Measurements from ENCODE around the gene ATP13A2.
"Not testable (repeated sequence)": the region's sequence is repeated elsewhere in the genome, so short reads cannot be mapped to it uniquely, and the experiment has no call there.

Gene ATP13A2

GRCh38 chr1:16956775-16957174 lies 55.0 kb downstream of the ATP13A2 start:
- FAIRE-seq: no peak

GRCh38 chr1:16955186-16955585 lies 56.5 kb downstream of the ATP13A2 start:
- no peak for FAIRE-seq

DNA sequence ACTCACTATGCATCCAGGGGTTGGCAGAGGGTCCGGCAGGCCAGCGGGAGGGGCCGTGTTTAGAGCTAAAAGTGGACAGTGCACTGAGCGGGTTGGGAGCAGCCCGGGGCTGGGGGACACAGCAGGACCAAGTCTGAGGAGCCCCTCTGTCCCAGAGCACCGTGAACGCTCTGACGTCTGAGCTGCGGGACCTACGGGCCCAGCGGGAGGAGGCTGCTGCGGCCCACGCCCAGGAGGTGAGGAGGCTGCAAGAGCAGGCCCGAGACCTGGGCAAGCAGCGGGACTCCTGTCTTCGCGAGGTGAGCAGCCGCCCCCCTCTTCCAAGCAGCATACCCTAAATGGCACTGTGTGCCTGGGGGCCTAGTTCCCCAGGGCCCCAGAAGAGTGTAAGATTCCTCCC lies 57.1 kb downstream of the ATP13A2 start:
- no peak for FAIRE-seq

GRCh38 chr1:16952376-16952775 lies 59.4 kb downstream of the ATP13A2 start:
- not testable (repeated sequence) for FAIRE-seq

DNA sequence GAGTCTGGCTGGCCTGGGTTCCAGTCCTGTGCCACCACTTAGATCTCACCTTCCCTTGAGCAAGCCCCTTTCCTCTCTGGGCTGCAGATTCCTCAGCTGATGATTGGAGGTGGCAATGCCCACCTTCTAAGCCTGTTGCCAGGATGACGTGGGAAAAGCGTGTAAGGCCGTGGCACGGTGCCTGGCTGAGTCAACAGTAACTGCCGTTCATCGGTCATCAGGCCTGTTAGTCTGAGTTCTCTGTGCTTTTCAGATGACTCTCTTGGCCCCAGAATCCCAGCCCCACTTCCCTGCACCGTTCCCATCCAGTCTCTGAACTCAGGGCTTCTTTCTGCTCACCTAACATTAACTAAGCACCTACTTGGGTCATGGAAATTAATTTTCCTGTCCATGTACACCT lies 62.7 kb downstream of the ATP13A2 start:
- FAIRE-seq: not testable (repeated sequence)

- FAIRE-seq: not testable (repeated sequence)
Observed at GRCh38 chr1:16948282-16948891, 63.3 kb downstream of the ATP13A2 start.

DNA sequence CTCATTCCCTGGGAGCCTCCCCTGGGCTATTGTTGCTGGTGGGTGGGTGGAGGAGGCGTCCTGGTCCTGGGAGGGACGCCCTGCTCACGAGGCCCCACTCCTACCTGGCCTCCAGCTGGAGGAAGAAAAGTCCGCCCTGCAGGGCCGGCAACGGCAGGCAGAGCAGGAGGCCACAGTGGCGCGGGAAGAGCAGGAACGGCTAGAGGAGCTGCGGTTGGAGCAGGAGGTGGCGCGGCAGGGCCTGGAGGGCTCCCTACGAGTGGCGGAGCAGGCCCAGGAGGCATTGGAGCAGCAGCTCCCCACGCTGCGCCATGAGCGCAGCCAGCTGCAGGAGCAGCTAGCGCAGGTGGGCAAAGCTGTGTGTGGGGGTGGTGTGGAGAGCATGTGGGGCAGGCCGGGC lies 65.1 kb downstream of the ATP13A2 start:
- no peak for FAIRE-seq

- not testable (repeated sequence) for FAIRE-seq
Observed at GRCh38 chr1:16946185-16946584, 65.5 kb downstream of the ATP13A2 start.

DNA sequence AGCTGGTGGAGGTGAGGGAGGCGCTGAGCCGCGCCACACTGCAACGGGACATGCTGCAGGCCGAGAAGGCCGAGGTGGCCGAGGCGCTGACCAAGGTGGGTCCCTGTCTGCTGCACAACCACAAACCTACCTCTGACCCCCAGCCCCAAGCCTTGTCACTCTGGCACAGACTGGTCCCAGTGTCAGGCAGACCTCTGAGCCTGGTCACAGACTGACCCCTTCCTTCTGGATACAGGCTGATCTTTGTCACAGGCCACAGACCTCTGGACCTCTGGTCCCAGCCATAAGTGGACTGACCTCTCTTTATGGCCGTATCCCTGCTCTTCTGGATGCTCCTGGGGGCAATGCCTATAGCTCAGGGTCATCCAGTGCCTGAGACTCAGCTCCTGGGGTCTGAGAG lies 66.2 kb downstream of the ATP13A2 start:
- FAIRE-seq: not testable (repeated sequence)

DNA sequence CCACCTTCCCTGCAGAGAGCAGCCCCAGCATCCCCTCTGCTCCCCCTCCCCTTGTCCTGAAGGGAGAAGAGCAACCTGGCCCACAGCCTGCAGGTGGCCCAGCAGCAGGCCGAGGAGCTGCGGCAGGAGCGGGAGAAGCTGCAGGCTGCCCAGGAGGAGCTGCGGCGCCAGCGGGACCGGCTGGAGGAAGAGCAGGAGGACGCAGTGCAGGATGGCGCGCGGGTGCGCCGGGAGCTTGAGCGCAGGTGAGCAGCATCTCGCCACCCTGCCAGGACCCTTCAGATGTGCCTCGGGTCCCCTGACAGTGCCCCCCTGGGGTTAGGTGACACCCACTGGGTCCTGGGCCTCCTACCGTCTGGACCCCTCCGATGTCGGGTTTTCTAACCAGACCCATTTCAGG lies 67.7 kb downstream of the ATP13A2 start:
- no peak for FAIRE-seq

GRCh38 chr1:16939386-16940180 lies 72.1 kb downstream of the ATP13A2 start:
- FAIRE-seq: not testable (repeated sequence)

DNA sequence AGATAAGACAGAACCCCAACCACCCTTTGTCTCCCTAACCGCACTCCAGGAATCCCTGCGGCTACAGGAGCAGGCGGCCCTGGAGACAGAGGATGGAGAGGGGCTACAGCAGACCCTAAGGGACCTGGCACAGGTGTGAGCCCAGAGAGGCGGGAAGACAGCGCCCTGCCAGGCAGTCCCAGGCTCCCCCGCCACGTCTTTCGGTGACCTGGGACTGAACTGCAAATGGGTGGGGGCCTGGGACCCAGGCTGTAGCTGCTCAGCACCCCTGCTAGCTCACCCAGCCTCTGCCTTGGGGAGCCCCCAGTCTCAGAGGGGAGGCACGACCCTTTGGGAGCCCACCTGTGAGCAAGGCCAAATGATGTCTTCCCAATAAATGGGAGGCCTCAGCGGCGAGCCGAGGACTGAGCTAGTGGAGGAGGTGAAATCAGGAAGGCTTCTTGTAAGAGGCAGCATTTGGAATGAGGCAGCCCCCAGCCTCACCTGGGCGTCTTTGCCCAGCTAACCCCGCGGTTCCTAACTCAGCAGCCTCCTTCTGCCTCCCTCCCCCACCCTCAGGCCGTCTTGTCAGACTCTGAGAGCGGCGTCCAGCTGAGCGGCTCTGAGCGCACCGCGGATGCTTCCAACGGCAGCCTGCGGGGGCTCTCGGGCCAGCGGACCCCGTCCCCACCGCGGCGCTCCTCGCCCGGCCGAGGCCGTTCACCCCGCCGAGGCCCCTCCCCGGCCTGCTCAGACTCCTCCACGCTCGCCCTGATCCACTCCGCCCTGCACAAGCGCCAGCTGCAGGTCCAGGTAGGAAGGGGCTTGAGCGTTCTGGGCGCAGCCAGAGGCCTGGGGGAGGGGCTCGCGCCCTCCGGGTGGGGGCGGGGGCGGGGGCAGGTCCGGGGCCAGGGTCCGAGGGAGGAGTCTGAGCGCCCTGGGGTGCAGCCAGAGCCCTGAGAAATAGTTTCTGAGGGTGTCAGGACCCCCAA lies 73.1 kb downstream of the ATP13A2 start:
- no peak for FAIRE-seq

DNA sequence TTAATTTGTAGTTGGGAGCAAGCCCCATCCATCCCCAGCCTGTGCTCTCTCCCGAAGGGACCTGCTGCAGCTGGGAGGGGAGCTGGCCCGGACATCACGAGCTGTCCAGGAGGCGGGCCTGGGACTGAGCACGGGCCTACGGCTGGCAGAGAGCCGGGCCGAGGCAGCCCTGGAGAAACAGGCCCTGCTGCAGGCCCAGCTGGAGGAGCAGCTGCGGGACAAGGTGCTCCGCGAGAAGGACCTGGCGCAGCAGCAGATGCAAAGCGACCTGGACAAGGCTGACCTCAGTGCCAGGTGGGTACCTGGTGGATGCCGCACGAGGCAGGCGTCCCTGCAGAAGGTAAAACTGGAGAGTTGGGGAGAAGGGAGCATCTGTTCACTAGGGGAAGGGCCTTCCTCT lies 75.1 kb downstream of the ATP13A2 start:
- not testable (repeated sequence) for FAIRE-seq
